T-helper 2 cell treated with Interferon-gamma antibody and Interleukin-4, amounts not matched to agents 5 μg/mL and 100 μg/mL, for 36 hours (primary cell): ENCODE measurements around the gene CITED4.

ENCODE experiments used
- DNase-seq: peaks from one replicate; pipeline ENCODE4 v3.0.0; 2021; ENCODE audit warnings: low spot score
- H3K27ac Mint-ChIP-seq: one replicate; pipeline ENCODE4 v1.8.0; 2021; ENCODE audit warnings: mild to moderate bottlenecking, mixed read lengths
- H3K27me3 Mint-ChIP-seq: one replicate; pipeline ENCODE4 v1.8.0; 2021; ENCODE audit warnings: low read depth, mixed read lengths
- H3K36me3 Mint-ChIP-seq: one replicate; pipeline ENCODE4 v1.8.0; 2021; ENCODE audit warnings: low read depth, mixed read lengths
- H3K4me1 Mint-ChIP-seq: one replicate; pipeline ENCODE4 v1.8.0; 2021; ENCODE audit warnings: low read depth, mixed read lengths
- H3K4me3 Mint-ChIP-seq: one replicate; pipeline ENCODE4 v1.8.0; 2022; ENCODE audit warnings: mild to moderate bottlenecking, moderate library complexity, mixed read lengths
- H3K9me3 Mint-ChIP-seq: one replicate; pipeline ENCODE4 v1.8.0; 2021; ENCODE audit warnings: mixed read lengths

CITED4 gene

DNA sequence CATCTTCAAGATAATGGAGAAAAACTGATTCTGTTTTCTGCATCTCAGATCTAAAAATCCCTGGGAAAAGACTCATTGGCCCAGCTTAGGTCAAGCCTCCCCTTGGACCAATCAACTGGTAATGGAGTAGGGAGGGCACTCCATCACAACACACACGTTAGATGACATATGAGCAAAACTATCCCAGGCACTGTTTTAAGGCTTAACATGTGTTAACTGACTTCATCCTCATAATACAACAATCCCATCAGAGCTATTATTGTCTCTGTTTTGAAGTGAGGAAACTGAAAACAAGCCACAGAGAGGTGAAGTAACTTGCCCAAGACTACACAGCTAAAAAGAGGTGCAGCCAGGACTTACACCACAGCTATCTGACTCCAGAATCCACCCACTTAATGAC is 14.7 kb upstream of the CITED4 start:
- Mint-ChIP-seq H3K9me3 (peaks cover 15% of the 10 kb centered on the region), H3K4me3 (no peak overlapping the region), H3K27ac (no peak overlapping the region)

DNA sequence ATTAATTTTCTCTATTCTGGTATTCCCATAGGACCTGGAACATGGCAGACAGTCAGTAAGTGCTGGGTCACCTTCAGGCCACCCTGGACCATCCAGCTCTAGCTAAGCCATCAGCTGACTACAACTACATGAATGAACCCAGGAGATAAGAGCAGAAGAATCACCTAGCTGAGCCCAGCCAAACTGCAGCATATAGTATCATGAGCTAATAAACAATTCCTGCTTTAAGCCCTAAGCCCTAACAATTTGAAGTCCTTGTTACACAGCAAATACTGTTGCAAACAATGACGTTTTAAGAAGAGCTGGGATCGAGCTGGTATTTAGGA is 14.2 kb upstream of the CITED4 start:
- Mint-ChIP-seq H3K4me1 (peaks cover 31% of the 10 kb centered on the region), H3K36me3 (peaks cover 12% of the 10 kb centered on the region), H3K27ac (peak overlapping the region; percentile 49), H3K27me3 (peaks cover 2% of the 10 kb centered on the region), H3K4me3 (no peak overlapping the region), H3K9me3 (peaks cover 15% of the 10 kb centered on the region)
- DNase-seq, result no peak

More for the DNA sequence above, 14.7 kb upstream of the CITED4 start:
- DNase-seq, result no peak
- Mint-ChIP-seq H3K4me1 (peaks cover 31% of the 10 kb centered on the region), H3K27me3 (peaks cover 2% of the 10 kb centered on the region), H3K36me3 (peaks cover 12% of the 10 kb centered on the region)

DNA sequence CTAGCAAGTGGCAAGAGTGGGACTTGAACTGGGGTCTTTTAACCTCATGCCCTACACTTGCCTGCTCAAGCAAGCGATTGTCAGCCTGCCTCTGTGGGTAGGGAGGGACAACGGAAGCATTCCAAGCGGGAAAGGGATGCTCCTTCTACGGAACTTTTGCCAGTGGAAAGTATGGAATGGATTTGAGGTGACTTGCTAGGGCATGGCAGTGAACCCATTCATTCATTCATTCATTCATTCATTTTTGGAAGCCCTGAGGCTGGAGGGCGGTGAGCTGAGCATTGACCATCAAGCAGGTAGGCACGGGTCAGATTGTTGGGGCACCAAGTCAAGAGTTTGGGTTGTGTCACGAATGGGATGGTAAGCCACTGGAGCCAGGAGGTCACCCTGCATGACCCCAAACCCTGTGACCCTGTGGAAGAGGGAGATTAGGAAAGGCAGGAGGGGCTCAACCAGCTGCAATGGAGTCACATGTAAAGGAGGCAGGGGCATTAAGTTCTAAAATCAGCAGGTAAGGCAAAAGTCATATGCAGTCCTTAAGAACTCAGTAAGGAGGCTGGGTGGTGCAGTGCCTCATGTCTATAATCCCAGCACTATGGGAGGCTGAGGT is 11.8 kb upstream of the CITED4 start:
- no peak overlapping the region for H3K27ac Mint-ChIP-seq
- peaks cover 25% of the 10 kb centered on the region for H3K9me3 Mint-ChIP-seq
- H3K27me3 Mint-ChIP-seq, result no peaks in the 10 kb centered on the region
- H3K36me3 Mint-ChIP-seq, result peaks cover 14% of the 10 kb centered on the region
- DNase-seq, result no peak
- H3K4me1 Mint-ChIP-seq, result peaks cover 35% of the 10 kb centered on the region
- H3K4me3 Mint-ChIP-seq, result no peak overlapping the region

DNA sequence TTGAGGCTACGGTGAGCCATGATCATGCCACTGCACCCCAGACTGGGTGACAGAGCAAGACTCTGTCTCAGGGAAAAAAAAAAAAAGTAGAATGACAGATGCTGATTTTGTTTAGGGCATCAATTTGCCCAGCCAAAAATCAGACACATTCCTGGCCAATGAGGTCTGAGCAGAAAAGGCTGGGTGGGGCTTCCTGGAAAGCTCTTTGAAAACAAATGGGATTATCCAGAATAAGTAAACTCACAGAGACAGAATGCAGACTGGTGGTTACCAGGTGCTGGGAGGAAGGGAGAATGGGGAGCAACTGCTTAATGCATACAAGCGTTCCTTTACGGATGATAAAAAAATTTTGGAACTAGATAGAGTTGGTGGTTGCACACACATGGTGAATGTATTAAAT is 10.1 kb upstream of the CITED4 start:
- DNase-seq, result no peak
- H3K27ac Mint-ChIP-seq, result no peak overlapping the region
- H3K36me3 Mint-ChIP-seq, result peaks cover 14% of the 10 kb centered on the region
- no peaks in the 10 kb centered on the region for H3K27me3 Mint-ChIP-seq
- H3K9me3 Mint-ChIP-seq, result peaks cover 25% of the 10 kb centered on the region
- H3K4me1 Mint-ChIP-seq, result peaks cover 42% of the 10 kb centered on the region
- no peak overlapping the region for H3K4me3 Mint-ChIP-seq

DNA sequence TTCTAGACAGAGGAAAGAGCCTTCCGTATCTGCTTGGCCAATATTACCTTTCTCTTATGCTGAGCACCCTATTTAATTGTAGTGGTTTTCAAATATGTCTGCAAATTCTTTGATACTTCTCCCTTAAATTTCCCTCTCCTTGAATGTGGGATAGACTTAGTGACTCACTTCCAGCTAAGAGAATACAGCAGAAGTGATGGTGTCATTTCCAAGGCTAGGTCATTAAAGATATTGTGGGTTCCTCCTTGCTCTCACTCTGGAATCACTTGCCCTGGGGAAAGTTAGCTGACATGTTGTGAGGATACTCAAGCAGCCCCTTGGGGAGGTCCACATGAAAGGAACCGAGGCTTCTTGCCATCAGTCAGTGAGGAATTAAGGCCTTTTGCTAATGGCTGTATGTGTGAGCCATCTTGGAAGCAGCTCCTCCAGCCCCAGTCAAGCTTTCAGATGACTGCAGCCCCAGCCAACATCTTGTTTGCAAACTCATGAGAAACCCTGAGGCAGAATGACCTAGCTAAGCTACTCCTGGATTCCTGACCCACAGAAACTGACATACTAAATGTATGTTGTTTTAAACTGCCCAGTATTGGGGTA is 8.1 kb upstream of the CITED4 start:
- Mint-ChIP-seq H3K4me1 (peaks cover 33% of the 10 kb centered on the region), H3K36me3 (peaks cover 3% of the 10 kb centered on the region), H3K27ac (no peak overlapping the region), H3K27me3 (no peaks in the 10 kb centered on the region), H3K9me3 (peaks cover 10% of the 10 kb centered on the region), H3K4me3 (no peak overlapping the region)
- DNase-seq, result no peak

GRCh38 chr1:40868051-40868723 is 6.0 kb upstream of the CITED4 start:
- DNase-seq, result no peak
- peaks cover 10% of the 10 kb centered on the region for H3K9me3 Mint-ChIP-seq
- peak overlapping the region; percentile 45 for H3K4me3 Mint-ChIP-seq
- peaks cover 27% of the 10 kb centered on the region for H3K4me1 Mint-ChIP-seq
- peaks cover 3% of the 10 kb centered on the region for H3K36me3 Mint-ChIP-seq
- H3K27ac Mint-ChIP-seq, result peak overlapping the region; percentile 38
- H3K27me3 Mint-ChIP-seq, result no peaks in the 10 kb centered on the region

GRCh38 chr1:40861224-40862003 is 749 bp downstream of the CITED4 start:
- peaks cover 4% of the 10 kb centered on the region for H3K36me3 Mint-ChIP-seq
- peak; percentile 19 for DNase-seq
- peaks cover 18% of the 10 kb centered on the region for H3K4me1 Mint-ChIP-seq
- peaks cover 34% of the 10 kb centered on the region for H3K27me3 Mint-ChIP-seq
- peak overlapping the region; percentile 83 for H3K27ac Mint-ChIP-seq
- peak overlapping the region; percentile 86 for H3K4me3 Mint-ChIP-seq
- H3K9me3 Mint-ChIP-seq, result no peaks in the 10 kb centered on the region

DNA sequence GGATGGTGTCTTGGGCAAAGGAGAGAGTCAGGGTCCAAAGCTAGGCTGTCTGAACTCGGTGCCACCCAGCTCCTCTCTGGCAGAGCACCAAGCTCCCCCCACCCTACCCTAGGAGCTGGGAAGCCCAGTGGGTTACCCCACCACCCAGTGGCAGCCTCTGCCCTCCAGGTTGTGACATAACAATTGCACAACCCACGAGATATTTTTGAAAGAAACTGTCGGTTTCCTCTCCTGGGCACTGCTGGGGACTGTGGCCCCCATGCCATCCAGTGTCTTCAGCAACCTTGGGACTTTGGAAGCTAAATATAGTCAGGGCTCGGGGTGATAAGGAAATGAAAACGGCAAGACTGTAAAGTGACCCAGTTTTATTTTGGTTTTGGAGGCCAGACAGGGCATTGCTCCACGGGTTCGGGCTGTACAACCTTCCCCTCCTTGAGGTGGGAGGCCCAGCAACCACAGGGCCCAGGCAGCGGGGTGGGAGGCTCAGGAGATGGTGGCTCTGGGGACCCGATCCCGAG is 1.4 kb downstream of the CITED4 start:
- H3K4me1 Mint-ChIP-seq, result peaks cover 13% of the 10 kb centered on the region
- peaks cover 34% of the 10 kb centered on the region for H3K27me3 Mint-ChIP-seq
- H3K36me3 Mint-ChIP-seq, result peaks cover 4% of the 10 kb centered on the region
- H3K27ac Mint-ChIP-seq, result peak overlapping the region; percentile 83
- H3K4me3 Mint-ChIP-seq, result peak overlapping the region; percentile 86
- no peak for DNase-seq
- no peaks in the 10 kb centered on the region for H3K9me3 Mint-ChIP-seq

DNA sequence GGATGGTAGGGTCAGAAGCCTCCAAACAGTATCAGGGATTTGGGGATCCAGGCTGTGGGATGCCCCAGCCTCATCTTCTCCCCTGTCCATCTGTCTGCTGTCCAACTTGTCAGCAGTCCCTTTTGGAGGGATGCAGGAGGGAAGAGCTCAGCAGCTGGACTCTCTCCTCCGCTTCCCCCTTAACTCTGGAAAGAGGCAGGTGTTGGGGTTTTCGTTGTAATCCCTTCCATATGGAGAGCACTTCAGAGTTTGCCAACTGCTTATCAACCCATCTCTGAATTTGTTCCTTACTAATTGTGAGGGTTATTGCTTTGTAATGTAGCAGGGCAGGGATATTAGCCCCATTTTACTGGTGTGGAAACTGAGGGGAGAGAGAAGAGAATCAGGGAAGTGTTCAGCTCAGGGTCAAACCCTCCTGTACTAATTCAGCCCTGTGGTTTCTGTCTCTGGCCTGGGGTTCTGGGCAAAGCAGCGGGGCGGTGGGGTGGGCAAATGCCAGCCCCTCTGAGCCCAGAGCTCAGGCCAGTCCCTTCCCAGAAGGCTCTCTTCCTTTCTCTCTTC is 3.2 kb downstream of the CITED4 start:
- peaks cover 34% of the 10 kb centered on the region for H3K27me3 Mint-ChIP-seq
- H3K9me3 Mint-ChIP-seq, result no peaks in the 10 kb centered on the region
- no peak overlapping the region for H3K27ac Mint-ChIP-seq
- H3K4me3 Mint-ChIP-seq, result no peak overlapping the region
- DNase-seq, result no peak
- peaks cover 13% of the 10 kb centered on the region for H3K4me1 Mint-ChIP-seq
- peaks cover 4% of the 10 kb centered on the region for H3K36me3 Mint-ChIP-seq

DNA sequence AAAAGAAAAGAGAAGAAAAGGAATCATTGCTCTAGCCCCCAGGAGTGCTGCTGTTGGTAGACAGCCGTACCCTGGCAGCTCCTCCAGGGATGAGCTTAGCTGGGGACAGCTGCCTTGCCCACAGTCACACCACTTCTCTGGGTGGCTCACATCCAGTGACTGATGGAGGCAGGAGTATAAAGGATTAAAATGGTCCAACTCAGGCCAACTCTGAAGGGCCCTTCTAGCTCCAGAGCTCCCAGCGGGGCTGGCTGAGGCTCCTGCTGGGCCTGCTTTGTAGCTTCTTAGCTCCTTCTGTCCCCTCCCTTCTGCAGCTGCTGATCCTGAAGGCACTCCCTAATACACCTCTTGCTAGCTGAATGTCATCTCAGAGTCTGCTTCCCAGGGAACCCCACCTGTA is 4.4 kb downstream of the CITED4 start:
- Mint-ChIP-seq H3K4me3 (no peak overlapping the region), H3K9me3 (no peaks in the 10 kb centered on the region), H3K27me3 (peaks cover 37% of the 10 kb centered on the region), H3K36me3 (peaks cover 4% of the 10 kb centered on the region), H3K27ac (no peak overlapping the region), H3K4me1 (peaks cover 7% of the 10 kb centered on the region)
- no peak for DNase-seq

DNA sequence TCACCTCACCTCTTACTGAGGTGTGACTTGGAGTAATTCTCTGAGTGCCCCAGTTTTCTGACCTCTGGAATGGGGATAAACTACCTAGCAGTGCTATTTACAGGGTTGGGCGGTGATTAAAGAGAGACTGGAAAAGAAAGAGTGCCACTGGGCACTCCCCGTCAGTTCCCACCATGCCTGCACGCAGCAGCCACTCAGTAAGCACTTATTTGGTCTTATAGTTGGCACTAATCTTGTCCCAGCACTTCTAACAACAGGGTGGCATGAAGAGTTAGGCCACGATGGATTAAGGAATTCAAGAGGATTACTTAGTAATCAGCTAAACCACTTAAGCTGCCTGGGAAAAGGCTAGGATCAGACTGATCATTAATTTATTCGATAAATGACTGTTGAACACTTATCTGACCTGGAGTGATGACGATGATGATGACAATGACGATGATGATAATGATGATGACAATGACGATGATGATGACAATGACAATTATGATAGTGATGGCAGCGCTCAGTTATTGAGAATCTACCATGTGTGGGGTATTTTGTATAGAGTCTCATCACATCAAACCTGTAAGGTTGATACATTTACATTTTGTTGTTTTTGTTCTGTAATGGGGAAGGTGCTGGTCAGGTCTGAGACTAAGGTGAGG is 5.4 kb downstream of the CITED4 start:
- no peaks in the 10 kb centered on the region for H3K9me3 Mint-ChIP-seq
- no peak overlapping the region for H3K4me3 Mint-ChIP-seq
- no peak overlapping the region for H3K27ac Mint-ChIP-seq
- no peak for DNase-seq
- H3K36me3 Mint-ChIP-seq, result peaks cover 4% of the 10 kb centered on the region
- peaks cover 37% of the 10 kb centered on the region for H3K27me3 Mint-ChIP-seq
- peaks cover 3% of the 10 kb centered on the region for H3K4me1 Mint-ChIP-seq

DNA sequence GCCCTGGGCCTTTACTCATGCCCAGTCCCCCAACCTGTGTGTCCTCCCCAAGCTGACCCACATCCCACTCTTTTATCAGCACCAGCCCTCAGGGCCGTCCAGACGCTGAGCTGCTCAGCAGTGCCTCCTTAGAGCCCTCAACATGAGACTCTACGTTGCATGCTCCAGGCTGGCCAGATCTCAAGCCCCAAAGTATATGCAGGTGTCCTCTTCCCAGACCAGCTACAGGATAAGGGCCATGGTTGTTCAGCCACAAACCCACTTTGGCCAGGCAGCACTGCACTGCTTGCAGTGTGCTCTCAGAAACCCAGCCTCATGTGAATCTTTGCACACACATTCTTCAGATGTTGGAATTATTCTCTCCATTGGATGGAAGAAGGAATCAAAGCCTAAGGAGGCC is 6.0 kb downstream of the CITED4 start:
- H3K27ac Mint-ChIP-seq, result no peak overlapping the region
- peaks cover 3% of the 10 kb centered on the region for H3K4me1 Mint-ChIP-seq
- no peak for DNase-seq
- peaks cover 37% of the 10 kb centered on the region for H3K27me3 Mint-ChIP-seq
- no peak overlapping the region for H3K4me3 Mint-ChIP-seq
- peaks cover 4% of the 10 kb centered on the region for H3K36me3 Mint-ChIP-seq
- no peaks in the 10 kb centered on the region for H3K9me3 Mint-ChIP-seq

DNA sequence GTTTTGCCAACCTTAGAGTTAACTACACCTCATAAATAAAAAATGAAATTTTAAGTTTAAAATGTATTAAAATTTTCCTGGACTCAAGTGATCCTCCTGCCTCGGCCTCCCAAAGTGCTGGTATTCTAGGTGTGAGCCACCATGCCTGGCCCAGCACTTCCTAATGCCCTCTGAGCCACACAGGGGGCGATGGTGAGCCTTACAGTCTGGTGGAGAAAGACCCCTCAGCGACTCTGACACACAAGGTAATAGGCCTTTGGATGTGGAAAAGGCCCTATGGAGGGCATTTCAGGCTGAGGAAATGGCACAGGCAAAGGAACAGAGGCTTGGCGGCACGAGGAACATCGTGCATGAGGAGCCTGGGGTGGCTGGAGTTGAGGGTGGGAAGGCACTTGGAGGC is 6.7 kb downstream of the CITED4 start:
- peaks cover 32% of the 10 kb centered on the region for H3K27me3 Mint-ChIP-seq
- no peak overlapping the region for H3K4me3 Mint-ChIP-seq

More for the DNA sequence above, 6.7 kb downstream of the CITED4 start:
- no peak for DNase-seq
- Mint-ChIP-seq H3K36me3 (no peaks in the 10 kb centered on the region), H3K4me1 (no peaks in the 10 kb centered on the region), H3K27ac (no peak overlapping the region), H3K9me3 (no peaks in the 10 kb centered on the region)
